PC-3 (cell line): ENCODE results near the gene USP40. TPM values are rescaled to one million over a fixed set of nuclear protein-coding genes. Genes with fewer than 3 reads are reported as not detected.

Source experiments
- ATAC-seq: fragments of 200-7000 bp; cut with Tn5 transposase; 2 replicates; pipeline ENCODE4 v1.9.1; 2020; ENCODE audit warnings: mild to moderate bottlenecking, moderate library complexity
- BruUV-seq: library from RNA; stranded (reverse); fragments of 400-500 nt; replicated peaks from 2 replicates; lab custom pipeline; 2021; lab: Mats Ljungman, UMichigan
- CTCF ChIA-PET: fragments of 300-600 bp; sonication (Branson Sonifier 250); formaldehyde crosslinking; loops from one replicate; lab custom pipeline; 2022; ENCODE audit warnings: antibody characterized with exemption; lab: Charles Lee
- POLR2A ChIA-PET: fragments of 300-600 bp; sonication (Branson Sonifier 250); formaldehyde crosslinking; loops from one replicate; lab custom pipeline; 2022; ENCODE audit warnings: antibody characterized with exemption; ENCODE audit not compliant: unreplicated experiment; lab: Charles Lee
- DNase-seq: peaks from one replicate; pipeline ENCODE4 v3.0.0-alpha.2; 2015
- H2AFZ ChIP-seq: fragments of 300-600 bp; sonication (generic); 2 replicates; pipeline ENCODE4 v1.6.0; 2016; ENCODE audit warnings: antibody characterized with exemption, low read length
- H3F3A ChIP-seq: fragments of 300-600 bp; sonication (generic); one replicate; pipeline ENCODE4 v1.6.0; 2017; ENCODE audit warnings: antibody characterized with exemption, low read length, control low read depth, mild to moderate bottlenecking; ENCODE audit not compliant: unreplicated experiment
- H3K27ac ChIP-seq: fragments of 300-600 bp; sonication (generic); 2 replicates; pipeline ENCODE4 v1.5.1; 2016; ENCODE audit warnings: mild to moderate bottlenecking, low read length
- H3K27me3 ChIP-seq: fragments of 300-600 bp; sonication (generic); 2 replicates; pipeline ENCODE4 v1.6.1; 2016; ENCODE audit warnings: low read length, mixed read lengths
- H3K36me3 ChIP-seq: fragments of 300-600 bp; sonication (generic); 2 replicates; pipeline ENCODE4 v1.6.1; 2016; ENCODE audit warnings: low read depth, mixed run types, low read length, mixed read lengths
- H3K4me1 ChIP-seq: fragments of 300-600 bp; sonication (generic); 2 replicates; pipeline ENCODE4 v1.5.1; 2016; ENCODE audit warnings: low read length; ENCODE audit not compliant: insufficient read depth
- H3K4me2 ChIP-seq: fragments of 300-600 bp; sonication (generic); 2 replicates; pipeline ENCODE4 v1.6.0; 2016; ENCODE audit warnings: low read length
- H3K4me3 ChIP-seq: fragments of 300-600 bp; sonication (generic); 2 replicates; pipeline ENCODE4 v1.5.1; 2016; ENCODE audit warnings: mild to moderate bottlenecking, low read length, mixed read lengths
- H3K79me2 ChIP-seq: fragments of 300-600 bp; sonication (generic); 2 replicates; pipeline ENCODE4 v1.6.1; 2017; ENCODE audit warnings: low read length, mixed read lengths
- H3K9ac ChIP-seq: fragments of 300-600 bp; sonication (generic); 2 replicates; pipeline ENCODE4 v1.6.0; 2016; ENCODE audit warnings: mild to moderate bottlenecking, low read length
- H3K9me2 ChIP-seq: fragments of 300-600 bp; sonication (generic); replicated peaks from 2 replicates; pipeline ENCODE4 v1.6.1; 2016; ENCODE audit warnings: mixed run types, low read length, mixed read lengths
- H3K9me3 ChIP-seq: fragments of 300-600 bp; sonication (generic); 2 replicates; pipeline ENCODE4 v1.6.1; 2016; ENCODE audit warnings: low read length, mixed read lengths
- H4K20me1 ChIP-seq: fragments of 300-600 bp; sonication (generic); 2 replicates; pipeline ENCODE4 v1.6.1; 2016; ENCODE audit warnings: low read length, mixed read lengths
- CTCF ChIP-seq: fragments of 300-600 bp; sonication (generic); conservative IDR thresholded peaks from 2 replicates; pipeline ENCODE4 v1.5.1; 2017; ENCODE audit warnings: antibody characterized with exemption, low read depth, mild to moderate bottlenecking, low read length
- EZH2 ChIP-seq: fragments of 300-600 bp; sonication (generic); IDR thresholded peaks from one replicate; pipeline ENCODE4 v1.6.1; 2017; ENCODE audit warnings: antibody characterized with exemption, mild to moderate bottlenecking, low read length; ENCODE audit not compliant: unreplicated experiment
- EZH2phosphoT487 ChIP-seq: fragments of 300-600 bp; sonication (generic); IDR thresholded peaks from 2 replicates; pipeline ENCODE4 v1.6.1; 2018; ENCODE audit warnings: mild to moderate bottlenecking, antibody characterized with exemption, low read length, borderline replicate concordance
- intact Hi-C: fragments of 100-400 bp; cut with micrococcal nuclease; formaldehyde crosslinking; loops from 2 replicates; pipeline ENCODE4 v1.9.0; 2023
- total RNA-seq: library from RNA; depleted of rRNA; stranded (reverse); fragments of >200 nt; gene quantifications from 2 replicates; pipeline ENCODE4 v1.2.3, GENCODE V29; 2014

Gene USP40
- total RNA-seq, 1 experiment from 2014 or later: 32.1 TPM

DNA sequence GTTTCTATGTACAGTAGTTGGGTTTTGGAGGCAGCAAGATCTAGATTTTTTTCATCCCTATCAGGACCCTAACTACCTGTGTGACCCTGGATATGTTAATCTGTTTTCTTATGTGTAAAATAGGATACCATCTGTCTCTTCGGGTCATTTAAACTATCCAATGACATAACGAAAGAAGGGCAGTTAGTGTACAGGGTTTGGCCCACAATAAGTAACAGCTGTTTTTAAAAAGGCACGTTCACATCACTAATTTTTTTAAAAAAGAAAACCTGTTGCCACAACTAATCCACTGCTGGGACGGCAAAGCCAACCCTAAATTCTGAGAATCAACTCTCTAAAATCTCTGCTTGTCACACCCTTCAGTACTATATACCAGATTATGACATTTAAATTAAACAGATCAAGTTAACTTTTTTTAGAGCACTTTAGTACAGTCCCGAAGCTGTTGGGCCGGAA lies 869 bp downstream of the USP40 start:
- Histone ChIP-seq H3K4me3 (peak overlapping the region; percentile 95), H2AFZ (peak overlapping the region; percentile 94), H4K20me1 (no peaks in the 10 kb centered on the region), H3K36me3 (peaks cover 4% of the 10 kb centered on the region), H3K9me2 (no peaks in the 10 kb centered on the region), H3K79me2 (peaks cover 29% of the 10 kb centered on the region), H3F3A (no peaks in the 10 kb centered on the region), H3K4me1 (peaks cover 13% of the 10 kb centered on the region), H3K27me3 (no peaks in the 10 kb centered on the region), H3K27ac (peak overlapping the region; percentile 83), H3K9ac (peak overlapping the region; percentile 98), H3K9me3 (no peaks in the 10 kb centered on the region), H3K4me2 (peak overlapping the region; percentile 97)
- DNase-seq: no peak
- POLR2A ChIA-PET: interaction anchor here (0.6 kb wide), 2 partner anchors 66 to 290 kb away, joined by 4 to 11 read pairs; no protein-coding TSS in a partner anchor
- no peak for ATAC-seq
- TF ChIP-seq CTCF (no peak), EZH2 (no peak), EZH2phosphoT487 (no peak)
- TSS peak; percentile 62 for BruUV-seq
- intact Hi-C loops: loop anchor here (1.0 to 5.0 kb wide), 2 partner anchors 84 to 142 kb away; no protein-coding TSS in a partner anchor
- CTCF ChIA-PET: no interaction called here

- POLR2A ChIA-PET: no interaction called here
- Histone ChIP-seq H3K4me1 (peaks cover 13% of the 10 kb centered on the region), H2AFZ (no peak overlapping the region), H3K9me3 (no peaks in the 10 kb centered on the region), H4K20me1 (no peaks in the 10 kb centered on the region), H3K9me2 (no peaks in the 10 kb centered on the region), H3K36me3 (peaks cover 8% of the 10 kb centered on the region), H3K9ac (no peak overlapping the region), H3K79me2 (peaks cover 31% of the 10 kb centered on the region), H3K27ac (no peak overlapping the region), H3K27me3 (no peaks in the 10 kb centered on the region), H3F3A (no peaks in the 10 kb centered on the region), H3K4me2 (no peak overlapping the region), H3K4me3 (no peak overlapping the region)
- DNase-seq (no peak), ATAC-seq (no peak)
- BruUV-seq: no TSS peak
- CTCF ChIA-PET: no interaction called here
- no peak for TF ChIP-seq EZH2phosphoT487
- no peak for TF ChIP-seq EZH2
- TF ChIP-seq CTCF: no peak
- intact Hi-C loops: no loop called here
These were observed 2.7 kb downstream of the USP40 start for GRCh38 chr2:233563663-233564430.
